Neuron (in vitro differentiated cells): ENCODE results near the gene GATD1.

Source experiments
- H2AFZ ChIP-seq: one replicate; pipeline ENCODE4 v1.6.1; 2013; ENCODE audit warnings: low read depth, mild to moderate bottlenecking, inconsistent platforms, low read length, moderate library complexity
- H3K27me3 ChIP-seq: one replicate; pipeline ENCODE4 v1.6.1; 2013; ENCODE audit warnings: low read length; ENCODE audit not compliant: insufficient read depth
- H3K36me3 ChIP-seq: one replicate; pipeline ENCODE4 v1.6.1; 2013; ENCODE audit warnings: low read length; ENCODE audit not compliant: insufficient read depth
- H3K4me1 ChIP-seq: one replicate; pipeline ENCODE4 v1.6.1; 2013; ENCODE audit warnings: low read length; ENCODE audit not compliant: insufficient read depth
- H3K4me3 ChIP-seq: 2 replicates; pipeline ENCODE4 v1.5.1; 2013; ENCODE audit warnings: mild to moderate bottlenecking, low read length, moderate library complexity
- H3K9me3 ChIP-seq: one replicate; pipeline ENCODE4 v1.6.1; 2013; ENCODE audit warnings: low read length

Gene GATD1

DNA sequence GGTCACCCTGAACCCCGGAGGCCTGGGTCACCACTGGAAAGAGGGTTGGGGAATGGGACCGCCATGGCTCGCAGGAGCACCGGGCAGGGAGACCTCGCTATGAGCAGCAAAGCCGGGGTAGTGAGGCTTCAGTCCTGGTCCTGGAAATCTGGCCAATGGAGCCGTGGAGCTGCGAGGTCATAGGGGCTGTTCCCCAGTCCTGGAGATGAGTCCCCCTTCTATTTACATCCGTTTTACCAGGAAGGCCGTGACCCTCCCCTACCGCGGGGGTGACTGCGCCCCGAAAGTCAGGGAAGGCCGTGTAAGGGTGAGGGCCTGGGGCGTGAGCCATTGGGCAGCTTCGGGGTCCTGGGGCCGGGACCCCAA lies 27.3 kb upstream of the GATD1 start:
- Histone ChIP-seq H3K4me3 (peak overlapping the region; percentile 54), H3K4me1 (peaks cover 29% of the 10 kb centered on the region), H3K36me3 (peaks cover 29% of the 10 kb centered on the region), H3K9me3 (no peaks in the 10 kb centered on the region), H2AFZ (peak overlapping the region; percentile 27), H3K27me3 (no peaks in the 10 kb centered on the region)

DNA sequence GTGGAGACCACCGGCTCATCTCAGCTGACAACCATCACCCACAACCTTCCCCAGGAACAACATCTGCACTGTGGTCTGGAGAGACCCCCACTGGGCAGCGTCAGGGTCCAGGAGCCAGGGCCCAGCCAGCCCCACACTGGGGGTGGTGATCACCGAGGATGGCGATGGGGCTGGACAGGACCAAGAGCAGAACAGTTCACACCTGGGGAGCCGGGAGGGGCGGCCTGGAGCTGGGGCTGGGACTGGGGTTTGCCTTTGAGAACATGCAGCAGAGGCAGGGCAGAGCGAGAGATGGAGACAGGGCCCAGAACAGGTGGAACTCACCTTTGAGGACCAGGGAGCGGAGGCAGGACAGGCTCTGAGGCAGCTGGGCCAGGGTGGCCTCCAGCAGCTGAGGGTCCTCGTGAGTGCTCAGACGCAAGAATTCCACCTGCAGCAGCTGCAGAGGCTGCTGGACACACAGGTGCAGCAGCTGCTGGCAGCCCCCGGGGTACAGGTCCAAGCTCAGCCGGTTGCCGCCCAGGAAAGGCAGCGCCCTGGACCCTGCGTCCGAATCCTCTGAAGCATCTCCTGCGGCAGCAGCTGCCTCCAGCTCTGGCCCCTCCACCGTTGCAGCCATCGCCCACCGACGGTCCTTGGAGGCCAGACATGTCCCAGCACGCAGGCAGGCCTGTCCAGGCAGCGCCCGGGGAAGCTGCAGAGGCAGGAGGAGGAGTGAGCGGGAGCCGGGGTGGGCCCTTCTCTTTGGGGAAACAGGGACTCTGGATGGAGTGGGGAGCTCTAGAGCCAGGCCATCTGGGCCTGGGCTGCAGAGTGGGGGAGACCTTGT lies 26.7 kb upstream of the GATD1 start:
- Histone ChIP-seq H3K4me3 (peak overlapping the region; percentile 54), H3K36me3 (peaks cover 33% of the 10 kb centered on the region), H3K27me3 (no peaks in the 10 kb centered on the region), H3K9me3 (no peaks in the 10 kb centered on the region), H3K4me1 (peaks cover 29% of the 10 kb centered on the region), H2AFZ (no peak overlapping the region)

DNA sequence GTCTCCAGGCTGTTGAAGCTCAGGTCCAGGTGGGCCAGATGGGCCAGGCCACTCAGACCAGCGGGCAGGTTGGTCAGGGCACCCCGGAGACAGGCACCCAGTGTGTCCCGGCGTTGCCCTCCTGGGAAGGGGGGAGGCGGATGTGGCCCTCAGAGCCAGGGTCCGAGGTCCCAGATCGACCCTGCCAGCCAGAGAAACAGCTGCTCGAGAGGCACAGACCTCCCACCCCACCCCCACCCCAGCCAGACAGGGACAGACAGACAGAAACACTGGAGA lies 26.1 kb upstream of the GATD1 start:
- Histone ChIP-seq H3K4me3 (no peak overlapping the region), H2AFZ (no peak overlapping the region), H3K9me3 (no peaks in the 10 kb centered on the region), H3K4me1 (peaks cover 25% of the 10 kb centered on the region), H3K27me3 (no peaks in the 10 kb centered on the region), H3K36me3 (peaks cover 35% of the 10 kb centered on the region)

DNA sequence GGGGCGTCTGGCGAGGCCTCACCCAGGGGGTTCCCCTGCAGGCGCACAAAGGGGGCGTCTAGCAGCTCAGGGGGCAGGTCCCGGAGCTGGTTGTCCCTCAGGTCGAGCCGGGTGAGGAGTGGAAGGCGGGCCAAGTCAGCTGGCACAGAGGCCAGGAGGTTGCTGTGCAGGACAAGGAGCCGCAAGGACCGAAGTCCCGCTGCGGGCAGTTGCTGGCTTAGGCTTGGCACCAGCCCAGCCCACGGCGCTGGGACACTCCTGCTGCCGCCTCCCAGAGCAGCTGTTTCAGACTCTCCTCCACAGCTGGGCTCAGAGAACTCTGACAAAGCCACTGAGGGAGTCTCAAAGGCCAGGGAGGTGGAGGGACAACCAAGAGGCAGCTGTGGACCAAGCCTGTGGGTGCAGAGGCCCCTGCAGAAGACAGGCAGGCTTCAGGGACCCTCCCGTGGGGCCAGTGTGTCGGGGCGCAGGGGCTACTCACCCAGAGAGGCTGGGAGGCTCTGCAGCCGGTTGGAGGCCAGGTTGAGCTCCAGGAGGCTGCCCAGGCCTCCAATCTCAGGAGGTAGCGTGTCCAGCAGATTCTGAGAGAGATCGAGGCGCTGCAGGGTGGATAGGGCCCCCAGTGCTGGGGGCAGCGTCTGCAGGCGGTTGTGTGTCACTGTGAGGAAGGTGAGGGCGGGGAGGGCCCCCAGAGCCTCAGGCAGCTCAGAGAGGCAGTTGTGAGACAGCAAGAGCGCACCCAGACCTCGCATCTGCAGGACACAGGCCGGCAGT lies 25.6 kb upstream of the GATD1 start:
- no peaks in the 10 kb centered on the region for H3K27me3 ChIP-seq
- H3K4me1 ChIP-seq: peaks cover 23% of the 10 kb centered on the region
- H2AFZ ChIP-seq: no peak overlapping the region
- peaks cover 35% of the 10 kb centered on the region for H3K36me3 ChIP-seq
- H3K4me3 ChIP-seq: no peak overlapping the region
- no peaks in the 10 kb centered on the region for H3K9me3 ChIP-seq

DNA sequence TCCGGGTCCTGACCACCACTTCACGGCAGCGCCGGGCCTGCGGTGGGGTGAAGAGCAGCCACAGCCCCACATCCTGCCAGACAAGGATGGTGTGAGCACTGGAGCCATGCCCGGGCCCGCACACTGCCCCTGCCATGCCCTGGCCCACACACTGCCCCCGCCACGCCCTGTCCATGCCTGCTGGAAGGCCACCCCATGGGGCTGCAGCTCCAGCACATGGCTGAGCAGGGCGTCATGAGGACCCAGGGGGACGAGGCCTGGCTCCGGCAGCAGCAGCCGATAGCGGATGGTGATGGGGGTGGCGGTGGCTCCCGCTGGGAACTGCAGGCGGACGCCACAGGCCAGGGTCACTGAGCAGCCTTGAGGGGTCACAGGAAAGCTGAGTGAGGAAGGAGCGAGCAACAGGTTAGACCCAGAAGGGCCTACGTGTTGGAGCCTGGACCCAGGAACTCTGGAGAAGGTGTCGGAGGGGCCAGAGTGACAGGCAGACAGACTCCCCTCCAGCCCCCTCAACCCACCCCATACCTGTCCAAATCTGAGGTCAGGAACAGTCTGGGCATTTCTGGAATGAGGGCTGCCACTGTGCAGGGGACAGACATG lies 24.8 kb upstream of the GATD1 start:
- Histone ChIP-seq H3K36me3 (peaks cover 35% of the 10 kb centered on the region), H3K27me3 (no peaks in the 10 kb centered on the region), H3K9me3 (no peaks in the 10 kb centered on the region), H3K4me3 (no peak overlapping the region), H3K4me1 (peaks cover 23% of the 10 kb centered on the region), H2AFZ (no peak overlapping the region)

- Histone ChIP-seq H3K27me3 (no peaks in the 10 kb centered on the region), H3K9me3 (no peaks in the 10 kb centered on the region), H3K36me3 (peaks cover 35% of the 10 kb centered on the region), H3K4me1 (peaks cover 31% of the 10 kb centered on the region), H2AFZ (no peak overlapping the region), H3K4me3 (no peak overlapping the region)
Observed at GRCh38 chr11:801097-801780, 24.0 kb upstream of the GATD1 start.

DNA sequence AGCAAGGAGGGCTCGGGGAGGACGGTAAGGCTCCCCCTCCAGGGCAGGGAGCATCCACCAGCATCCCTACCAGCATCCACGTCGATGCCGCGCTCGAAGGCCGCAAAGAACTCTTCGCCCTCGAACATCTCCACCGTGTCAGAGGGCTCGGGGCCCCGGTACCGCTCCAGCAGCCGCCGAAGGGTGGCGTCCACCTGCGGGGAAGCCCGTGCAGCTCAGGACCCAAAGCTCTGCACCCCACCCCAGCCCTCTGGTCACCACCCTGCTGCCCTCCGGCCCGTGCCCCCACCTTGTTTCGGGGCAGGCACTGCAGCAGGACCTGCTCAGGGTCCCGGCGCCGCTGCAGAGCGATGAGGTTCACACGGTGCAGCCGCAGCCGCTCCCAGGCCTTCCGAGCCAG lies 23.2 kb upstream of the GATD1 start:
- Histone ChIP-seq H3K27me3 (no peaks in the 10 kb centered on the region), H3K9me3 (no peaks in the 10 kb centered on the region), H3K4me3 (no peak overlapping the region), H3K4me1 (peaks cover 36% of the 10 kb centered on the region), H3K36me3 (peaks cover 35% of the 10 kb centered on the region), H2AFZ (no peak overlapping the region)

GRCh38 chr11:799641-800316 lies 22.5 kb upstream of the GATD1 start:
- peaks cover 35% of the 10 kb centered on the region for H3K36me3 ChIP-seq
- no peaks in the 10 kb centered on the region for H3K27me3 ChIP-seq
- H3K4me3 ChIP-seq: no peak overlapping the region
- H3K9me3 ChIP-seq: no peaks in the 10 kb centered on the region
- peaks cover 37% of the 10 kb centered on the region for H3K4me1 ChIP-seq
- H2AFZ ChIP-seq: no peak overlapping the region

DNA sequence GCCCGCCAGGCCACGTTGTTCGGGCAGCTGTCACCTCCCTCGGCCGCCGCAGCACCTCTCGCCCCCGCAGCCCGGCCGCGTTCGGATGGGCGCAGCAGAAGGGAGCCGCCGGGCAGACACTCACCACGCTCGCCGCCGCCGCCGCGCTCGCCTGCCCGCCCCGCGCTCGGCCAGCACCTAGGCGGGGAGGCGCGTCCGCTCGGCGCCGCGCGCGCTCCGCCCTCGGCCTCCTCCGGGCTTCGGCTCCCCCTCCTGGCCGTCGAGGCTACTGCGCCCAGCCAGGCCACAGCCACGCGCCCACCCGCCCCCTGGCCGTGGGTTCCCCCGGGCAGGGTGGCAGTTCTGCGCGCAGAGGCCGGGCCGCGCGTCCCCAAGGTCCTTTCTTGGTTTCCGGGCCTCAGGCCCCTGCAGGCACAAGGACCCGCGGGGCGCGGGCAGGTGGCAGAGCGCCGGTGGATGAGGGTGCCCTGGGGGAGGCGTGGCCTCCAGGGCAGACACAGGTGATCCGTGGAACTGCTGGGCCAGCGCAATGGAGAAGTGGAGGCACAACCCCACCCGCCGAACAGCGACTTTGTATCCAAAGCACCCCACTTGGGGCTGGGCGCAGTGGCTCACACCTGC lies 20.9 kb upstream of the GATD1 start, which contains the start of gene SLC25A22:
SLC25A22 (minus strand) TSS at position 189 of the 621 bp plus-strand sequence. CDS start 3,275 bp downstream, outside the sequence.
- Histone ChIP-seq H3K27me3 (no peaks in the 10 kb centered on the region), H3K4me1 (peaks cover 23% of the 10 kb centered on the region), H3K36me3 (peaks cover 47% of the 10 kb centered on the region), H2AFZ (no peak within 1 kb of the TSS), H3K9me3 (no peaks in the 10 kb centered on the region), H3K4me3 (peak within 1 kb of the TSS; percentile 70)

GRCh38 chr11:797296-798092 lies 20.2 kb upstream of the GATD1 start:
- no peaks in the 10 kb centered on the region for H3K27me3 ChIP-seq
- H2AFZ ChIP-seq: no peak overlapping the region
- peaks cover 22% of the 10 kb centered on the region for H3K4me1 ChIP-seq
- H3K36me3 ChIP-seq: peaks cover 50% of the 10 kb centered on the region
- peak overlapping the region; percentile 70 for H3K4me3 ChIP-seq
- no peaks in the 10 kb centered on the region for H3K9me3 ChIP-seq

DNA sequence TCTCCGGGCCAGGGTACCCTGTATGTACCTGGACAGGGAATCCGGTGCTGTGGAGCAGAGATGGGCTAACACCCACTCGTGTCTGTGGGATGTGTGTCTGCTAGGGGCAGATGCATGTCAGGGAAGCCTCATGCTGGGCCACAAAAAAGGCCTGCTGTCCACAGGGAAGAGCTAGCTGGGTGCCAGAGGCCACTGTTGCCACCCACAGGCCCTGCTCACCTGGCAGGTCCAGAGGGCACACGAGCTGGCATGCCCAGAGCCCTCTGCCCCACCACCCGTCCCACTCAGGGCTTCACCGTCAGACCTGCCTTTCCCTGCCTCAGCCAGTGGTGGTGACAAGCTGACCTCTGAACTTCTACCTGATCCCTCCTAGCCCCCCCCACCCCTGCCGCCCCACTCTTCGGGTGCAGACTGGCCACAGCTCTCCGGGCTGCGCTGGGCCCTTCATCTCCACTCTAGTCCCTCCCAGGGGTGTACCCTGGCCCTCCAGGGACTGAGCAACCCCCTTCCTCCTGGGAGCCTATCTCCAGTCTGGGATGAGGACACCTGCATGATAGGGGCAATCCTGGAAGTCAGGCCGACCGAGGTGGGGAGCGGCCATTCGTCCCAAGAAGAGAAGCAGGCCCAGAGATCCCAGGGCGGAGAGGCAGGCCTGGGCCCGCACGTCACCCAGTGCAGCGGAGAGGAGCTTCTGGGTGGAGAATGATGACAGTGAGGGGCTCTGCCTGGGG lies 19.4 kb upstream of the GATD1 start:
- Histone ChIP-seq H3K9me3 (no peaks in the 10 kb centered on the region), H3K36me3 (peaks cover 50% of the 10 kb centered on the region), H2AFZ (no peak overlapping the region), H3K27me3 (no peaks in the 10 kb centered on the region), H3K4me1 (peaks cover 22% of the 10 kb centered on the region), H3K4me3 (peak overlapping the region; percentile 70)
